Fibroblast of the aortic adventitia (primary cell): ENCODE results near the gene TPST2. TPM values are rescaled to one million over a fixed set of nuclear protein-coding genes. Genes with fewer than 3 reads are reported as not detected.

ENCODE experiments used
- DNase-seq: peaks from one replicate; pipeline ENCODE4 v3.0.0-alpha.2; 2010; ENCODE audit warnings: low read depth
- H3K4me3 ChIP-seq: 2 replicates; pipeline ENCODE4 v1.5.1; 2011; ENCODE audit warnings: low read depth, mild to moderate bottlenecking, control low read depth, low read length, moderate library complexity
- CTCF ChIP-seq: IDR thresholded peaks from 2 replicates; pipeline ENCODE4 v1.5.1; 2011; ENCODE audit warnings: mild to moderate bottlenecking, low read length, control low read depth, inconsistent platforms; ENCODE audit not compliant: insufficient read depth
- total RNA-seq: library from RNA; depleted of rRNA; stranded (reverse); fragments of >200 nt; gene quantifications from 2 replicates; pipeline ENCODE4 v1.2.3, GENCODE V29; 2012; ENCODE audit warnings: low replicate concordance

TPST2 gene
- total RNA-seq, 1 donor: 15.5 TPM

- DNase-seq: no peak
- no peak overlapping the region for H3K4me3 ChIP-seq
- TF ChIP-seq CTCF: no peak
Measured at GRCh38 chr22:26592421-26592891, 2.5 kb upstream of the TPST2 start.

GRCh38 chr22:26589367-26589844 lies 526 bp downstream of the TPST2 start:
- peak overlapping the region; percentile 79 for H3K4me3 ChIP-seq
- TF ChIP-seq CTCF: no peak
- no peak for DNase-seq

- TF ChIP-seq CTCF: no peak
- peak overlapping the region; percentile 79 for H3K4me3 ChIP-seq
- DNase-seq: no peak
Measured at GRCh38 chr22:26588729-26589366, 1.1 kb downstream of the TPST2 start.

- peak; percentile 24 for DNase-seq
- no peak for TF ChIP-seq CTCF
- no peak overlapping the region for H3K4me3 ChIP-seq
Measured at GRCh38 chr22:26587991-26588613, 1.8 kb downstream of the TPST2 start.

GRCh38 chr22:26586556-26587325 lies 3.2 kb downstream of the TPST2 start:
- no peak overlapping the region for H3K4me3 ChIP-seq
- TF ChIP-seq CTCF: no peak
- DNase-seq: no peak

- peak; percentile 70 for DNase-seq
- H3K4me3 ChIP-seq: no peak overlapping the region
- peak; percentile 28 for TF ChIP-seq CTCF
Measured at GRCh38 chr22:26585104-26585790, 4.7 kb downstream of the TPST2 start.
